ENCODE results near the gene IRF9.

DNA sequence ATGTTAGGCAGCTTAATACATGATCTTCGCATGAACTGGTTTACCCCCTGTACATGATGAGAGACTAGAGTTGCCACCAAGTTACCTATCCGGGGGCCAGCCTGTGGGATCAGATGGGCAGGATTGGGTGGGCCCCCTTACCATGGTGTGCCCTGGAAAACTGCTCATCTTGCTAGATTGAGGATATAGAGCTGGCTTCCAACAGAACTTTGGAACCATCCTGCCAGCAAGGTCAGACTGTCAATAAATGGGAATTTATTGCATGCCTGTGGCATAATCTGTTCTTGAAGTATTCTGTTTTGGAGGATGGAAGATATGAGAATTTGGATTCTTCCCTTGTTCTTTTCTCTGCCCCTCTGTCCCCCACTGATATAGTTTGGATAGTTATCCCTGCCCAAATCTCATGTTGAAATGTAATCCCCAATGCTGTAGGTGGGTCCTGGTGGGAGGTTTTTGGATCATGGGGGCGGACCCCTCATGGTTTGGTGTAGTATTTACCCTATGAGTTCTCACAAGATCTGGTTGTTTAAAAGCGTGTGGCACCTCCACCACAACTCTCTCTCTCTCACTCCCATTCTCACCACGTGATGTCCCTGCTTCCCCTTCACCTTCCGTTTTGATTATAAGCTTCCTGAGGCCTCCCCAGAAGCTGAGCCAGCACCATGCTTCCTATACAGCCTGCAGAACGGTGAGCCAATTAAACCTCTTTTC is 37.9 kb downstream of the IRF9 start:
- TF ChIP-seq POLR2A (IDR thresholded peaks at IDR 0.05) (no peak), CTCF (IDR thresholded peaks at IDR 0.05) (no peak), POLR2AphosphoS5 (IDR thresholded peaks at IDR 0.05) (no peak), EP300 (IDR thresholded peaks at IDR 0.05) (no peak)
